Activated effector memory CD4-positive, alpha-beta T cell treated with Interleukin-2 at 50 U/mL for 16 hours (primary cell): Measurements from ENCODE around the gene KRTAP4-11.
"Not testable (repeated sequence)": the region's sequence is repeated elsewhere in the genome, so short reads cannot be mapped to it uniquely, and the experiment has no call there.

Experiments used
- DNase-seq: peaks from one replicate; pipeline ENCODE4 v3.0.0-alpha.2; 2020

Gene KRTAP4-11

DNA sequence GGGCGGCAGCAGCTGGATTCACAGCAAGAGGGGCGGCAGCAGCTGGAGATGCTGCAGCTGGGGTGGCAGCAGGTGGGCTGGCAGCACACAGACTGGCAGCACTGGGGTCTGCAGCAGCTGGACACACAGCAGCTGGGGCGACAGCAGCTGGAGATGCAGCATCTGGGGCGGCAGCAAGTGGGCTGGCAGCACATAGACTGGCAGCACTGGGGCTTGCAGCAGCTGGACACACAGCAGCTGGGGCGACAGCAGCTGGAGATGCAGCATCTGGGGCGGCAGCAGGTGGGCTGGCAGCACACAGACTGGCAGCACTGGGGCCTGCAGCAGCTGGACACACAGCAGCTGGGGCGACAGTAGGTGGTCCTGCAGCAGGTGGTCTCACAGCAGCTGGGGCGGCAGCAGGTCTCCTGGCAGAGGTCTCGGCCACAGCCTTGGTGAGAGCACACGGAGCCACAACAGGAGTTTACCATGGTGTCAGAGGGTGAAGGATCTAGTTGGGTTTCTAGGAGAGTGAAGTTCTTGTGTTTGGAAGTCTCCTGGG lies at the start of gene KRTAP4-11:
TSS of gene KRTAP4-11 (minus strand) at position 528 of the 541 bp plus-strand sequence. CDS start at position 470, 58 bp downstream.
- not testable (repeated sequence) for DNase-seq

DNA sequence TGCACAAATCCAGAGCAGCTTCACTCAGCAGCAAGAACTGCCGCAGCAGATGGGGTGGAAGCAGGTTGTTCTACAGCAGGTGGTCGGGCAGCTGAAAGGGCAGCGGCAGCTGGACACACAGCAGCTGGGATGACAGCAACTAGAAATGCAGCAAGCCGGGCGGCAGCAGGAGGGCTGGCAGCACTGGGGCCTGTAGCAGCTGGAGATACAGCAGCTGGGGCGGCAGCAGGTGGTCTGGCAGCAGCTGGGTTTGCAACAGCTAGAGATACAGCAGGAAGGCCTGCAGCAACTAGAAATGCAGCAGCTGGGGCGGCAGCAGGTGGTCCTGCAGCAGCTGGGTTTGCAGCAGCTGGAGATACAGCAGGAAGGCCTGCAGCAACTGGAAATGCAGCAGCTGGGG lies 49.4 kb upstream of the KRTAP4-11 start:
- no peak for DNase-seq

DNA sequence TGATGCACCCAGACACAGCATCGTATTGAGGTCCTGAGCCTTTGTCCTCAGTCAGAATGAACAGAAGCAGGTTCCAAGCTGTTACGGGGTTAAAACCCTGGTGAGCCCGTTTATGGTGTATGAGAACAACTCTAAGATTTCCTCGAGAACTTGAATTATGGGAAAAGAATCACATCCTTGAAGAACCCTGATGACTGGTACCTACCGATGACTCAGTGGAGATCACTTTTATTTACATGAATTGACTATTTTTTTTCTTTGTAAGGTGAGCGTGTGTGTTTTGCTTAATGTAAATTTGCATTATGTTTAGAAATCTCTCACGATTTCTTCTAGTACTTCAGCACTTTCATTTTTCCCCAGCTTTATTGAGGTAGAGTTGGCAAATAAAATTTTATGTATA lies 45.7 kb upstream of the KRTAP4-11 start:
- DNase-seq, result no peak

DNA sequence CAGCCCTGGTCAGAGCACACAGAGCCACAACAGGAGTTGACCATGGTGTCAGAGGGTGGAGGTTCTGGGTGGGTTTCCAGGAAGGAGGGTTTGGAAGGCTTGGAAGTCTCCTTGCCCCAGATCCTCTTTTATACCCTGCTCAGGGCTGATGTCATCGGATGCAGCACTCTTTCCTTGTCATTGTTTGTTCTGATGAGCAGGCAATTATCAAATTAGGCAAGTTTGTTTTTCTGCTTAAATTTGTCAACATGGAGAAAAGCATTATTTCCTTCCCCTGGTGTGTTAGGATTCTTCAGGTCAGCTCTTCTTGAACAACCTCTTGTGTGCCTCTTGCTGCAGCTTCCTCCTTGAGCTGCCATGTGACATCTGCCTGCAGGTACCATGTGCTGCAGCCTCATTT lies 42.5 kb upstream of the KRTAP4-11 start, which contains the start of gene KRTAP4-4:
TSS of gene KRTAP4-4 (minus strand) at position 101 of the 400 bp plus-strand sequence. CDS start at position 44, 57 bp downstream.
- no peak for DNase-seq

DNA sequence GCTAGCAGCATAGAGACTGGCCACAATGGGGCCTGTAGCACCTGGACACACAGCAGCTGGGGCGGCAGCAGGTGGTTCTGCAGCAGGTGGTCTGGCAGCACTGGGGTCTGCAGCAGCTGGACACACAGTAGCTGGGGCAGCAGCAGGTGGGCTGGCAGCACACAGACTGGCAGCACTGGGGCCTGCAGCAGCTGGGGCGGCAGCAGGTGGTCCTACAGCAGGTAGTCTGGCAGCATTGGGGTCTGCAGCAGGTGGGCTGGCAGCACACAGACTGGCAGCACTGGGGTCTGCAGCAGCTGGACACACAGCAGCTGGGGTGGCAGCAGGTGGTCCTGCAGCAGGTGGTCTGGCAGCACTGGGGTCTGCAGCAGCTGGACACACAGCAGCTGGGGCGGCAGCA lies 42.0 kb upstream of the KRTAP4-11 start:
- not testable (repeated sequence) for DNase-seq

DNA sequence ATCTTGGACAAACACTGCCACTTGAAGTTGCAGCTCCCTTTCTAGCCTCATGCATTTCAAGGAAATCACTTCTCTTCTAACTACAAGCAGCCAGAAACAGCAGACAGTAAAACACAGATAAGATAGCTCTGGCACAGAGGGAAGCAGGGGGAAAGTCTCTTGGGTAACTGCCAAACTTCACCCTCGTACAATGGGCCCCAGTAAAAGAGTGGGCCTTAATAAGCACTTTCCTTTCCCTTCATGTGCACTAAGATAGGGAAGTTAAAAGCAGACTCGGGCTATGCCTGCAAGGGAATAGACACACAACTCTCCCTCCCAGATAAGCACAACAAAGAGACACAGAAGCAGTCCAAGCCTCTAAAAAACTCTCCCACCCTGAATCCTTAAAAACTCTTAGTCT lies 35.7 kb upstream of the KRTAP4-11 start:
- DNase-seq, result no peak

DNA sequence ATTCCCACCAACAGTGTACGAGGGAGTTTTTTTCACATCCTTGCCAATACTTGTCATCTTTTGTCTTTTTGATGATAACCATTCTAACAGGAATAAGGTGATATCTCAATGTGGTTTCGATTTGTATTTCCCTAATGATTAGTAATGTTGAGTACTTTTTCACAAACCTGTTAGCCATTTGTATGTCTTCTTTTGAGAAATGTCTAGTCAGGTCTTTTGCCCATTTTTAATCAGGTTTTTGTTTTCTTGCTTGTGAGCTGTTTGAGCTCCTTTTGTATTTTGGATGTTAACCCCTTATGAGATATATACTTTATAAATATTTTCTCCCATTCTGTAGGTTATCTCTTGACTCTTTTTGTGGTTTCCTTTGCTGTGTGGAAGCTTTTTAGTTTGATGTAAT lies 33.4 kb upstream of the KRTAP4-11 start:
- DNase-seq, result no peak

DNA sequence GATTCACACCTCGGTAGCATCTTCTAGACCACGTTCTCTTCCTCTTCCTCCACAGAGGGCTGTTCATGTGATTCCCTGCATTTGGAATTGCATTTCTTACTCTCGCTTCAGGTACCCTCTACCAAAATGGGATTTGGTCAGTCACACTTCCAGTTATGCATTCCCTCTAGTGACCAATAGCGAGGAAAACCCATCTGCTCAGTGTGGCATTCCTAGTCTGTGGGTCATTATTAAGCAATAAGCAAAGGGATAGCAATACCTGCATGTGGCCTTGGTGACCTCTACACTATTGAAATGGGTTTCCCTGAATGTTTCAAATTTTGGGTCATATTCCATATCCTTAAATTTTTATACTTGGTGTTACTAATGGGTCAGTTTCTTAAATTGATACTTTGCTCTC lies 31.9 kb upstream of the KRTAP4-11 start:
- DNase-seq, result no peak

DNA sequence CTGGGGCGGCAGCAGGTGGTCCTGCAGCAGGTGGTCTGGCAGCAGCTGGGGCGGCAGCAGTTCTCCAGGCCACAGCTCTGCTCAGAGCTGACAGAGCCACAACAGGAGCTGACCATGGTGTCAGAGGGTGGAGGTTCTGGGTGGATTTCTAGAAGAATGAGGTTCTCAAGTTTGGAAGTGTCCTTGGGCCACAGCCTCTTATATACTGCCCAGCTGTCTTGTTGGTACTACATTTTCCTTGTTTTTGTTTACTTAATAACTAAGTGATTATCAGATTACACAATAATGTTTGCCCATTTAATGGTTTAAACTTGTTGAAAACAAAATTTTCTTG lies 31.4 kb upstream of the KRTAP4-11 start, which contains the start of gene KRTAP4-5:
TSS of gene KRTAP4-5 (minus strand) at position 174 of the 334 bp plus-strand sequence. CDS start at position 116, 58 bp downstream.
- DNase-seq, result no peak

DNA sequence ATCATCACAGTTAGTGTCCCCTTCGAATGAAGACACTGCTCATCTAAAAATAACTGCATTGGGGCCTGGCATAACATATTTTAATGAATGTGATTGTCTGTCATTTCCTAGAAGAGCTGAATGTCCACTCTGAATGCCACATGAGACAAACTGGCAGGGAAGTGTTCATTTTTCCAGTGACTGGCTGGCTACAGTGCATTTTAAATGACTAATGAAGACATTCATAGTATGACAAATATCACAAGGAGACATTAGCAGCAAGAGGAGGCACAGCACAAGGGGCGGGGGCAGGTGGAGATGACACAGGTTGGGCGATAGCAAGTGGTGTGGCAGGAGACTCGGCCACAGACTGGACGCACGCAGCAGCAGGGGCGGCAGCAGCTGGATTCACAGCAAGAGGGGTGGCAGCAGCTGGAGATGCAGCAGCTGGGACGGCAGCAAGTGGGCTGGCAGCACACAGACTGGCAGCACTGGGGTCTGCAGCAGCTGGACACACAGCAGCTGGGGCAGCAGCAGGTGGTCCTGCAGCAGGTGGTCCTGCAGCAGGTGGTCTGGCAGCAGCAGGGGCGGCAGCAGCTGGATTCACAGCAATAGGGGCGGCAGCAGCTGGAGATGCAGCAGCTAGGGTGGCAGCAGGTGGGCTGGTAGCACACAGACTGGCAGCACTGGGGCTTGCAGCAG lies 30.9 kb upstream of the KRTAP4-11 start:
- not testable (repeated sequence) for DNase-seq

DNA sequence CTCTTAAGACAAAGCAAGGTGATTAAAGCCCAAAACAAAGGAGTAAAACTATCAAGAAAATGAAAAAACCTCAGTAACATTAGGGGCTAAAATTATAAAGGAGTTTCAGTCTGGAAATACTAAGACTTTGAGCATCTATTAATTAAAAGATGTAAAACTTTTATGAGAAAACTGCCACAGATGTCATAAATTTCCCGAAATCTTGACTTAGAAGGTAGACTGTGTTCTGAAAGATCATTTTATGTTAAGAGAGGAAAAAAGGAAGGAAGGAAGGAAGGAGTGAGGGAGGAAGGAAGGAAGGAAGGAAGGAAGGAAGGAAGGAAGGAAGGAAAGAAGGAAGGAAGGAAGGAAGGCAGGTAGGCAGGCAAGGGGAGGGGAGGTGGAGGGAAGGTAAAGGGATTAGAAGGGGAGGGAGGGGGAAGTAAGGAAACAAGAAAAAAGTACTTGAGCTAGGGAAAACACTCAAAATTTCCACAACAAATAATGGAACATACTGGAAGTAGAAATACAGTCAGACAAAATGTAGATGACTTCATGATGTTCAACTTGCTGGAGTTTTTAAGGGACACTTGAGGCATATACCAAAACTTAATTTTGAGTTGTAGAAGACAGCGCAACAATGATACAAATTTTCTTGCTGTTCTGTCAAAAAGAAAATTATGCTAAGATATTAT lies 29.5 kb upstream of the KRTAP4-11 start:
- DNase-seq, result no peak

DNA sequence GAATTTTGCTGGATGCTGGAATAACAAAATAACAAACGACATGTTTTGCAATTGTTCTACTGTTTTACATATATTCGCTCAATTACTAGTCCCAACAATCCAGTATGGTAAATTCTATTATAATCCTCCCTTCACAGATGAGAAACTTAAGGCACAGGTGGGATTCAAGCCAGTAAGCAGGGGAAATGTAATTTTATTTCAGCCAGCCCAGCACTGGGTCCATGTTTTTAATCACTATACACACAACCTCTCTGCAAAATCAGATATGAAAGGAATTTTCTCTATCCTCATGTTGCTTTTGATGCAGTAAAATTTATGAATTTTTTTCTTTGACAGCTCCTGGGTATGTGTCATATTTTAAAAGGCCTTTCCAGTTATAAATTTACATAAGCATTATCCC lies 27.1 kb upstream of the KRTAP4-11 start:
- no peak for DNase-seq

DNA sequence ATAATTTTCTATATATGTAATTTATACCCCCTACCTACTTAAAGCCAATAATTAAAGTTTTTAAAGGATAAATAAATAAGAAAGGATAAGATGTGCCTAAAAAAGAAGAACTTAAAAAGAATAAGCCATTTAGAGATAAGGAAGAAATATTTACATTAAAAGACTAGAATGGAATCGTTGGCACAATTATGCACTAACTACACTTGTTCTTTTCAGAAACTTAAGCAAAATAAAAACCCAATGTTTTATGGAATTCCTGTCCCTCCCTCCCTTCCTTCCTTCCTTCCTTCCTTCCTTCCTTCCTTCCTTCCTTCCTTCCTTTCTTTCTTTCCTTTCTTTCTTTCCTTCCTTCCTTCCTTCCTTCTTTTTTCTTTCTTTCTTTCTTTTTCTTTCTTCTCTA lies 26.7 kb upstream of the KRTAP4-11 start:
- no peak for DNase-seq

DNA sequence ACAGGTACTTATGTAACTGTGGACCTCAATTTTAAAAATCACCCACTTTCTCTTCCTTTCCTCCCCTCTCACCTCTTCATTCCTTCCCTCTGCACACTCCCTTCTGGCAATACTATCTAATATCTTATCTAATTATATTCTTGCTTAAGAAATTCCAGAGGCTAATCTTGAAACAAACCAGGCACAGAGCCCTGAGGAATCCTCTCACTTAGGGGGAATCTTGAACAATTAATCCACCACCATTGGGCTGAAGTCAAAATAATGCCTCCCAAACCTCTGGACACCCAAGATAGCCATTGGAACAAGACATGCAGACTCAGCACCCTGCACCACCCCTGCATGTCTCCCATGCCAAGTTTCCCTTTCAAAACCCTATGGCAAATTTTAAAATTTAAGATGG lies 23.2 kb upstream of the KRTAP4-11 start:
- no peak for DNase-seq

DNA sequence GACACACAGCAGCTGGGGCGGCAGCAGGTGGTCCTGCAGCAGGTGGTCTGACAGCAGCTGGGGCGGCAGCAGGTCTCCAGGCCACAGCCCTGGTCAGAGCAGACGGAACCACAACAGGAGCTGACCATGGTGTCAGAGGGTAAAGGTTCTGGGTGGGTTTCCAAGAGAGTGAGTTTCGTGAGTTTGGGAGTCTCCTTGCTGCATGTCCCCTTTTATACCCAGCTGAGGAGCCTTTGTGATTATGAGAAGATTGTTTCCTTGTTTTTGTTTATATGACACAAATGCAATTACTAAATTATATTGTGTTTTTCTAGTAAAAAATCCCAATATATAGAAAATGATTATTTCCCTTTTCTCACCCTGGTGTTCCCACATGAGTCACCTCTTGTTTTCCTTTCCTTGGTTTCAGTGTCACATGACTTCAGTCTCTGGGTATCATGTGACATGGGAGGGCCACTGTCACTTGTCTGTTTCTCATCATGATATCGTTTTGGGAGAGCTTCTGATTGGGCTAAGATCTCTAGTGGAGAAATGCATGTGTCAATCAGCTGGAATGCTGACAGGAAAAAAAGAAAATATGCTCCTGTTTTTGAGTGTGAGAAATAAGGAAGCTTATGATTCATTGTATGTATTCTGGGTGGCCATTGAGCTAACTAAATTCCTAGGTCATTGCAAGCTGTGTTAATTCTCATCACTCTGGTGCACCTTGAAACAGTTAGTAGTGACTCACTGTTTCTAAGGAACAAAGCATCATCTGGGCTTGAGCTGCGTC lies 22.4 kb upstream of the KRTAP4-11 start, which contains the start of gene KRTAP4-6:
TSS of gene KRTAP4-6 (minus strand) at position 185 of the 772 bp plus-strand sequence. CDS start at position 128, 57 bp downstream.
- DNase-seq, result no peak

DNA sequence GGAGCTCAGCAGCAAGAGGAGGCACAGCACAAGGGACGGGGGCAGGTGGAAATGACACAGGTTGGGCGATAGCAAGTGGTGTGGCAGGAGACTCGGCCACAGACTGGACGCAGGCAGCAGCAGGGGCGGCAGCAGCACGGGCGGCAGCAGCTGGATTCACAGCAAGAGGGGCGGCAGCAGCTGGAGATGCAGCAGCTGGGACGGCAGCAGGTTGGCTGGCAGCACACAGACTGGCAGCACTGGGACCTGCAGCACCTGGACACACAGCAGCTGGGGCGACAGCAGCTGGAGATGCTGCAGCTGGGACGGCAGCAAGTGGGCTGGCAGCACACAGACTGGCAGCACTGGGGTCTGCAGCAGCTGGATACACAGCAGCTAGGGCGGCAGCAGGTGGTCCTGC lies 21.7 kb upstream of the KRTAP4-11 start:
- not testable (repeated sequence) for DNase-seq

DNA sequence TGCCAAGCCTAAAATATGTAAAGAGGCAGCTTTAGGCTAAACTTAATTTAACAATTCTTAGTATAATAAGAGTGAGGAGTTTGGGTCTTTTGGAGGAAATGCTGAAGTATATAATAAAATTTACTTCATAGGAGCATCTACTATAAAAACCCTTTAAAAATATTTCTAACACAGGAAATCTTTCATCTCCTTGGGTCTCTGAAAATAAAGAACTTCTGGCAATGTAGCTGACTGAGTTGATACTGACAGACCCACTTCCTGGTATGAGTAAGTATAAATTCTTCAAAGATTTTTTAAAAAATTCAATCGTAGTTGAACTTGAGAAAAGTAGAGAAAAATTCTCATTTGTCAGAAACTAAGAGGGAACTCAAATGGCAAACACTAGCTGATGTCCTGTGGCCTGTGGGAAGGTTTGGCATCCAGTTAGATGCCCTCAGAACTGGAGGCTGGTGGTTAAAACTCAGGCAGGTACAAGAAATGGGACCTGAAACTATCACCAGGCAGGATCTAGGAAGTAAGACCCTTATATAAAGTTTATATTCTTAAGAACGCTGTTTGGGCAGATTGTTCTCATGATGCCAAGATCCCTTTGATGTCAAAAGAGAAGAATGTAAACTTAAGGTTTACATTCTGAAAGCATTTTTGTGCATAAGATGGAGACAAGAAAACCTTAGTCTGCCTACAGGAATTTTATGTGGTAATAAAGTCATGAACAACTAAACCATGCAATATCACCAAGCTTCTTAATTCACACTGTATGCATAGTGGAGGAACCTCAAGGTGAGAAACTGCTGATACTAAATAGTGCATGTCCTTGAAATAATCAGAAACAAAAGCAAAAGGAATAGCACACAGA lies 15.9 kb upstream of the KRTAP4-11 start:
- DNase-seq, result no peak

DNA sequence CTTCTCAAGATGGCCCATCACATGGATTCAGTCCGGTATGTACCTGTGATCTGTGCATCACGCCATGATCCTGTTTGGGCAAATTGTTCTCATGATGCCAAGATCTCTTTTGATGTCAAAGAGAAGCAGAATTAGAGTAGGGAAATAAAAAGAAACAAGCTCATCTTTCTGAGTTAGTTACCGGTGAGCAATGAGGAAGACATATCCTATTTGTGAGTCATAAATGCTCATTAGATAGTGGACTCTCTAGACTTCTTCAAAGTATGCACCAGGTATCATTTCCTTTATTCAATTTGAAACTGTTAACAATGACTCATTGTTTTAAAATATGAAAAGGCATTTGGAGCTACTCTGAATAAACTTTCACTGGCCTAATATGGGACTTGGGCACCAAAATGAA lies 13.8 kb upstream of the KRTAP4-11 start:
- no peak for DNase-seq

DNA sequence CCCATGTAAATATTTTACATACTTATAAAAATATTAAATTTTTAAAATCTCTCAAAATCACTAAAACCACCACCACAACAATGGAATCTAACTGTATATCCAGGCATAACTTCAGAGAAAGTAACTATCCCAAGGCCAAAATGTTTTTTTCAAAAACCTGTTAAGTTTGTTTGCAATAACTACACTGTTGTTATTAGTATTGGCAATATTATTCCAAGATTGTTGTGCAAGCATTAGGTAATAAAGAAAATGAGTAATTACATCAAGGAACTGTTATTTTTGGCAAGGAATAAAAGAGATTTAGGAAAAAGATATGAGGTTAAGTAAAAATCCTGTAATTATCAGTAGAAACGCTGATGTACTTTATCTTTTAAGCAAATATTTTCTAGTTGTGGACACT lies 9.2 kb upstream of the KRTAP4-11 start:
- DNase-seq, result no peak

DNA sequence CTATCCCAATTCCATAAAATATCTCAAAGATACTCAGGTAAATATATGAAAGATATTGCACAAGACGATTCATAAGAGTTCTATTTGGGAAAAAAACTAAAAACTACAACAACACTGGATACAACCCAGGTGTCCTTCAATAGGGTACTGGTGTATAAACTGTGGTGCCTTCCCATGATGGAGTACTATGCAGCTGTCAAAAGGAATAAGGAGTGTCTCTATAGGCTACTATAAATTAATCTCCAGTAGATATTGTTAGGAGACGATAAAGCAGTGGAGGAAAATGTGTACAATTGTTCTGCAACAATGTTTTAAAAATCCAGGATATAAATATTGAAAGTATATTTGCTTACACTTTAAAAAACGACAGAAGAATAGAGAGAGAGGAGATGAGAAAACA lies 8.2 kb upstream of the KRTAP4-11 start:
- DNase-seq, result no peak

DNA sequence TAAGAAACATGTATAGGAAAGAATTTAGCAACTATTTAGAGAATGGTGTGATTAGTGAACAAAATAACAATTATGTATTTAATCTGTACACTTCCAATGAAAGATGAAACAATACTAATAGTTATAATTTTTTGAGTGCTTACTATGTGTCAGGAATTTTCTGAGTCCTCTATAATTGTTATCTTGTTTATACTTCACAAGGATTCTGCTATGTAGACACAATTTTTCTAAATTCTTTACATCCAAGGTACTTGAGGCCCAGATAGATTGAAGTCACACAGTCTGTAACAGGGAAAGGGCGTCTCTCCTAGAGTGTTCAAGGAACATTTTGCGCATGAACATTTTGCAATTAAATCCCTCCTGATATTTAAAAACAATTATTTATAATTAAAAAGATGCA lies 6.9 kb upstream of the KRTAP4-11 start:
- no peak for DNase-seq

DNA sequence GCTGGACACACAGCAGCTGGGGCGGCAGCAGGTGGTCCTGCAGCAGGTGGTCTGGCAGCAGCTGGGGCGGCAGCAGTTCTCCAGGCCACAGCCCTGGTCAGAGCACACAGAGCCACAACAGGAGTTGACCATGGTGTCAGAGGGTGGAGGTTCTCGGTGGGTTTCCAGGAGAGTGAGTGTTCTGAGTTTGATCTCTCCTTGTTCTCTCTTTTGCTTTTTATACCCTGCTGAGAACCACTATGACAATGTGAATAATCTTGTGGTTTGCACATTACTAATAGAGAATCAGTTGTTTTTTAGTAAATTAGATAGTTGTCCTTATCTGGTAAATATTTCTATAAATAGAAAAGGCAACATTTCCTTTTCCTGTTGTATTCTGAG lies 5.8 kb upstream of the KRTAP4-11 start, which contains the start of gene KRTAP4-12:
TSS of gene KRTAP4-12 (minus strand) at position 192 of the 381 bp plus-strand sequence. CDS start at position 132, 60 bp downstream.
- not testable (repeated sequence) for DNase-seq
